HG03354 (cell line): ENCODE data around the gene BCAR3.
"Not testable (repeated sequence)": the region's sequence is repeated elsewhere in the genome, so short reads cannot be mapped to it uniquely, and the experiment has no call there.

ENCODE experiments used
- ATAC-seq: cut with Tn5 transposase; IDR thresholded peaks from one replicate; pipeline ENCODE4 v1.9.1; 2021; ENCODE audit warnings: mild to moderate bottlenecking; ENCODE audit not compliant: unreplicated experiment, poor library complexity, severe bottlenecking

The BCAR3 gene

GRCh38 chr1:93652323-93652949, 29.2 kb downstream of the BCAR3 start:
- no peak for ATAC-seq

GRCh38 chr1:93651695-93652094, 29.9 kb downstream of the BCAR3 start:
- no peak for ATAC-seq

- not testable (repeated sequence) for ATAC-seq
Observed at GRCh38 chr1:93650159-93650558, 31.5 kb downstream of the BCAR3 start.

- ATAC-seq = no peak
Observed at GRCh38 chr1:93649231-93649630, 32.4 kb downstream of the BCAR3 start.

DNA sequence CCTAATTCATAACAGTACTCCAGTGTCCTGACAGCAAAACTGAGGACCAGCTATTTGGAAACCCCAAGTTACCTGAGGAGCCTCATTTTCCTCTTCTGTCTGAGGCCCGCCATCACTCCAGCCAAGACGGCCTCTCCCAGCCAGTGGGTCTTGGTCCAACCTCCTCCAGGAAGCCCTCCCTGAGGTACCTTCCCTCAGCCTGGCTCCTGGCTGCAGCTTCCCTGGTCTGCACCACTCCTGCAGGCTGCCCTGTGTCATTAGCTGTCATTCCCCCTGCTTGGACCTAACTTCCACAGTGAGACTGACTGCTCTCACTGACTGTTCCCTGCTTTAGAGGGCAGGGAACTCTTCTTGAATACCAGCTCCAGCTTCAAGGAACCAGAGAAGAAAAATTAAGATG, 33.0 kb downstream of the BCAR3 start:
- ATAC-seq = no peak

DNA sequence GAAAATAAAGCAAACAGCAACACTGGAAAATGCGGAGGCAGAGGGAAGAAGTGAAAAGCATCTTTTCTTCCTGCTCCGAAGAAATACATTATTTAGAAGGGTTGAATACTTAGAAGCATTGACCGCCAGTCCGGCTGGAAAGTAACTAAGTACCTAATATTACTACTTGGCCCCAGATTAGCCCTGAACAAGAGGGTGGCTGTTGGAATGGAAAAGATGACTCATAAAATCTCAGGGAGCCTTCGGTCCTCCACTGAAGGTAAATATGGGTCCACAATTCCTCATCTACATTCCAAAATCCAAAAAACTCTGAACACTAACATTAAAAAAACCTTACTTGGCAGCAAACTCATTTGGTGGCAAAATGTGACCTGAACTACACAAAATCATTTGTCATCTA, 40.1 kb downstream of the BCAR3 start:
- no peak for ATAC-seq

DNA sequence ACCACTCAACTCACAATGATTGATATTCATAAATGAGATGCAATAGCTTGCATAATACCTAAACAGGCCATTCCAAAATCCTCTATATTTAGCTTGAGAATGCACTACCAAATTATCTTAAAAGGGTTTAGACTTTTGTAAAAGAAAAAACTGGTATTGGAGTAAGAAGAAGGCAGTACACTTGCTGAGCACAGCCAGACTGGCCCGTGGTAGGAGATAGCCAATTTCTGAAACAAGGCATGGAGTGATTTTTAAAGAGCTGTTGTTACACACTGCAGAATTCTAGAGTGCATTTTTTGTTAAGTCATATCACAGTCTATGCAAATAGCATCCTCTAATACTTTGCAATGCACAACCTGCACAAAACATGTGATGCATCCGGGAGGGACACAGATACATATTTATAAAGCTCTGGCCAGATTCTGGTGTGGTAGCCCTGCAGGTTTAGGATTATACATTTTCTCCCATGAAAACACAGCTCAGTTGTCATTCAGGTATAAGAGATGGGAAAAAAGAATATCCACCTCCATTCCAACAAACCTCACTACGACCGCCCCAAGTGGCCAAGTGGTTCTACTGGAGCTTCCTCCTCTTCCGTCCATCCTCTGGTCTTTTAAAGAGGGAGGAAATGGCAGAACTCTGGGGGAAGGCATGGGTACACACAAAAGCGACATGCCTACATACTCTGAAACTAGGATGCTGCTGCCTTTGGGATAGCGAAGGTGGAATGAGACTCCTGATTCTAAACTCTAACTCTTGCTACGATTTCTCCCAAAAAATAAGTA, 40.8 kb downstream of the BCAR3 start:
- ATAC-seq = no peak

DNA sequence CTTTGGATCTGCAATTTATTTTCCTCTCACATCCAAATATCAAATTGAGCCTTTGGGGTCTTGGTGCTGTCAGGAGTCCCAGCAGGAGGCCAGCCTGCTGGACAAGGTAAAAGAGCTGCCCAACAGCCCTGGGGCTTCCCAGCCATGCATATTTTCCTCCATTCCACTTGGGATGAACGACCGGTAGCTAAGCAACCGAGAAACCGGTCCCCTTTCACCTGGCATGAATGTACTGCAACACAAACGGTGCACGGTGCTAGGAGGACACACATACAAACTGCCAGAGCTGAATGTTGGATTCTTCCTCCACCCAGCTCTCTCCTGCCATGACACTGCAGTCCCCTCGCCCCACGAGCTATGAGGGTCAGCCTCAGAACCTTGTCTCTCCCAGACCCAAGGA, 42.7 kb downstream of the BCAR3 start:
- ATAC-seq = no peak

GRCh38 chr1:93638307-93638847, 43.3 kb downstream of the BCAR3 start:
- ATAC-seq = no peak

GRCh38 chr1:93636712-93637111, 44.9 kb downstream of the BCAR3 start:
- no peak for ATAC-seq

- ATAC-seq = no peak
Observed at GRCh38 chr1:93635614-93636543, 45.8 kb downstream of the BCAR3 start.

DNA sequence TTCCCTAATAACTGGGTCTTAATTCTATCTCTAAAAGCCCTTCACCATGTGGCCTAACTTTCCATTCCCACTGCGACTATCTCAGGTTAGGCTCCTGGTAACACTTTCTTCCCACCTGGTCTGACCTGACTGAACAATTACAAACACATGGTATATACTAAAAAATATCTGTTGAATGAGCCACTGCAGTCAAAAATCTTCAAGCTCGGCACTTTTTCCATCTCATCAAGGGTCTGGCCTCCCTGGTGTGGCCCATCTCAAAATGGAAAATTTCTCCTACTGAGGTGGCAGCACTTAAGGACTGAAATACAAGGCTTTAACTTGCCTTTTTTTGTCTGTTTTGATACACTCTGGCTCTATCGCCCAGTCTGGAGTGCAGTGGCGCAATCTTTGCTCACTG, 48.3 kb downstream of the BCAR3 start:
- no peak for ATAC-seq

GRCh38 chr1:93631626-93632365, 49.8 kb downstream of the BCAR3 start:
- ATAC-seq = no peak

DNA sequence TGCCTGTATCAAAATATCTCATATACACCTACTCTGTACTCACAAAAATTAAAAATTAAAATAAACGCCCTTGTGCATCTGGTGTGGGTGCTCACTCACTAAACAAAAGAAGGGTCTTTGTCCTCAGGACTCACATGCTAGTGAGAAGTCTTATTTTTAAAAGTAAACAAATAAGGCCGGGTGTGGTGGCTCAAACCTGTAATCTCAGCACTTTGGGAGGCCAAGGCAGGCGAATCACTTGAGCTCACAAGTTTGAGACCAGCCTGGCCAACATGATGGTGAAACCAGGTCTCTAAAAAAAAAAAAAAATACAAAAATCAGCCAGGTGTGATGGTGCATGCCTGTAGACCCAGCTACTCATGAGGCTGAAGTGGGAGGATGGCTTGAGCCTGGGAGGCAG, 51.5 kb downstream of the BCAR3 start:
- ATAC-seq = no peak

DNA sequence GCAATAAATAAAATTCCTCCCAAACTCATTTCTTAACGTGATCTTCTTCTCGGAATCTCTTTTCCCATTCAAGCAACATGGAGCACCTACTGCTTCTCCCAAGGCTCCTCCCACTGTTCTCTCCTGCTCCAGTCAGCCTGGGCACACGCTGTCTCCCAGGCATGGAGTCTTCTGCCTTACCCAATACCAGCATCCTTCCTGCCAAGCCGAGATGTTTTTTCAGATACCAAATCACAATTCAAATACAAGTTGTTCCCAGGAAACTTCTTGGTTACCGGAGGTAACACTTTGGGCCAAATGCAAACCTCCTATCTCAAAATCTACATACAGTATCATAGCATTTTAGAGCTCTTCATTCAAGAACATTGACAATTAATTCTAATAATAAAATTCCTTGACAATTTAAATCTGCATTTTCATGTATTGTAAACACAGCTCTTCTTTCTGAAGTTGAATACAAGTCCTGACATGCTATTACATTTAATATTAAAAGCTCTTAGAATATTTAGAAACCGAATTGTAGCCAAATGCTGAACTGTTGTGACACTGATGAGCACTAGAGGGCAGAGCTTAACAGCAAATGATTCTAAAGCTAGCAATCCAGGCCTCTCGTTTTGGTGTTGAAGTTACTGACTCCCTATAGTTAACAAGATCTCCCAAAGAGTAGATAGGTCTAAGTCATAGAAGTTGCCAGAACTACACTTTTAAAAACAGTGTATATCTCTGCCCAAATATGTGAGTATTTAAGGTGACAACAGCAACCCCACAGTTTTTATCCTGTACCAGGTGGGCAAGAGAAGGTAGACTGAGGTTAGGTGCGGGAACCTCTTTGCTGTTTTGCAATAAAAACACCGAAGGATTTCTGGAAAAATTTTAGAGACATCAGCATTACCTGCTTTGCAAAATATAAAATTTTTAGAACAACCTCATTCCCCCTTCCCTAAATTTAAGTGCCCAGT, 52.3 kb downstream of the BCAR3 start:
- peak; percentile 81 for ATAC-seq

DNA sequence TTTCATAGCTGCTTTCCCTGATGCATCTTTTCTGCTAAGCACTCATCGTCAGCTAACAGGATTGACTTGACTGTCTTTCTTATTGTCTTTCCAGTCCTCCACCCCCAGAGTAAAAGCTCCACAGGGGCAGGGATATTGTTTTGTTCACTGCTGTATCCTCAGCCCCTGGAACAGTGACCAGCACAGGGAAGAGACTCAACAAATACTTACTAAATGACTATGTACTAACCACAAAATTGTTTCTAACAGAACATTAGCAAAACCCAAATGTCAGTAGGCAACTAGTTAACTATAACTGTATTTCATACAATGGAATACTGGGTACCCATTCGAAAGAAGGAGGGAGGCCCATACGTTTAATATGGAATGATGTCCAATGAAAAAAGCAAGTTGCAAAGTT, 53.0 kb downstream of the BCAR3 start:
- no peak for ATAC-seq

DNA sequence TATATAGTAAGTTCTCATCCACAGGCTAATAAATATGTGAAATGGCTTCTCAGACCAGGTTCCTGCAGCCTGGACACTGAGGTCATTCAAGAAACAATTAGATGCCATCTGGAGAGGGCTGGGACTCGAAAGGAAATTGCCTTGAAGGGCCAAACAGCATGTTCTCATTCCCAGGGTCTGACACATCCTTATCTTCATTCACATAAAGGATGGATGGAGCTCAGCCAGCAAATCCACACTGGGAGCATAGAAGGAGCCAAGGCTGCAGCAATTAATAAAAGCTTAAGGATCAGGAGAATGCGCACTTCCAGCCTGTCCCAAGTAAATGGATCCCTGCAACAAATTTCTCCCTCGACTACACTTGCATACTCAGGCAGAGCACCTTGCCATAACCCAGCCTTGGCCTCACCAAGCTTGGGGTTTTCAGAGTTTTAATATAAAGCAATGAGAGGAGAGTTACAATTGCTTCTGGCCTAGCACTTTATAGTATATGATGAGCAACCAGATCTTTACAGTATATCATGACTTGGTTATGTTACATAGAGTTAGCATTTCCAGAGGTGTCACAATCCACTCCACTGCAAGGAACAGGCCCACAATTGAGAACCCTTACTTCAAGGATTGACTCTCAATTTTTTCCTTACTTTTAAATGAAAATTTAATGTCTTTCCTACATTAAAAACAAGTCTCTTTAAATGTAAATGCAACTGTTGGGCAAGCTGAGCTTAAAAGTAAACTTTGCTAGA, 55.9 kb downstream of the BCAR3 start:
- no peak for ATAC-seq

GRCh38 chr1:93623875-93624274, 57.8 kb downstream of the BCAR3 start:
- ATAC-seq = no peak
